ENCODE results near the gene FAM171A1.

DNA sequence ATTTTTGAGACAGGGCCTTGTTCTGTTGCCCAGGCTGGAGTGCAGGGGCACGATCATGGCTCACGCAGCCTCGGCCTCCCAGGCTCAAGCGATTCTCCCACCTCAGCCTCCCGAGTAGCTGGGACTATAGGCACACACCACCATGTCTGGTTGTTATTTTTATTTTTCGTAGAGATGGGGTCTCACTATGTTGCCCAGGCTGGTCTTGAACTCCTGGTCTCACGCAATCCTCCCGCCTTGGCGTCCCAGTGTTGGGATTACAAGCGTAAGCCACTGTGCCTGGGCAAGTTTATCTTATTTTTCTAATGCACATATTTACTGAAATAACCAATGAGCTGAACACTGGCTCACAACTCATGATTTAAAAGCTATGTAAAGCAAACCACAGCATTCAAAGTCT is 61.9 kb downstream of the FAM171A1 start:
- TF ChIP-seq POLR2A (IDR thresholded peaks at IDR 0.05; ENCODE audit: low read depth, low read length) (no peak), POLR2AphosphoS5 (IDR thresholded peaks at IDR 0.05; ENCODE audit: low read depth, low read length) (no peak), SPI1 (IDR thresholded peaks at IDR 0.05; ENCODE audit: low read depth, low read length) (no peak)

All from GM12891 (cell line).